K562 (cell line): ENCODE data around the gene EYA4.

Experiments
- KDM5B ChIP-seq: fragments of 200-600 bp; sonication (generic); IDR thresholded peaks from 2 replicates; pipeline ENCODE4 v1.6.1; 2012; ENCODE audit warnings: low read depth, mild to moderate bottlenecking, moderate library complexity, low read length, control low read depth, inconsistent platforms; ENCODE audit not compliant: insufficient replicate concordance
- KLF6 ChIP-seq: fragments of 250-450 bp; sonication (Bioruptor Pico); IDR thresholded peaks from 2 replicates; pipeline ENCODE4 v1.4.0; 2020; ENCODE audit warnings: mild to moderate bottlenecking, moderate library complexity, borderline replicate concordance
- MAFF ChIP-seq: IDR thresholded peaks from 2 replicates; pipeline ENCODE4 v1.6.1; 2012; ENCODE audit warnings: low read length, improper control_type of control experiment
- MAZ ChIP-seq, 2 experiments: fragments of 450-650 bp in 1 of 2; sonication (generic) in 1 of 2; formaldehyde crosslinking; IDR thresholded peaks in 1 of 2; conservative IDR thresholded peaks in 1 of 2; 2 replicates each; pipeline versions ENCODE4 v1.4.0 to v1.5.0; 2020; ENCODE audit warnings: mild to moderate bottlenecking in 1 of 2, missing genetic modification reagents in 1 of 2
- PHF8 ChIP-seq: fragments of 200-600 bp; sonication (generic); IDR thresholded peaks from 2 replicates; pipeline ENCODE4 v1.6.1; 2012; ENCODE audit warnings: mixed run types, mild to moderate bottlenecking, inconsistent platforms, low read length, moderate library complexity, borderline replicate concordance
- POLR2A ChIP-seq: fragments of 450-650 bp; conservative IDR thresholded peaks from 2 replicates; pipeline ENCODE4 v1.6.1; 2016
- TF ChIP-seq, protein P1 (sequence below), 3 experiments: IDR thresholded peaks in 2 of 3; conservative IDR thresholded peaks in 1 of 3; 2 replicates each; pipeline ENCODE4 v1.5.1; 2011 to 2012; ENCODE audit warnings: low read length in 3 of 3, mild to moderate bottlenecking in 3 of 3, control low read depth in 2 of 3, improper control_type of control experiment in 1 of 3, inconsistent platforms in 1 of 3, low read depth in 1 of 3, mixed read lengths in 1 of 3, moderate library complexity in 1 of 3; ENCODE audit not compliant: insufficient read depth in 2 of 3
- TF ChIP-seq, protein P2 (sequence below), 3 experiments: fragments of 200-800 bp in 1 of 3; fragments of 250-450 bp in 1 of 3; fragments of 450-650 bp in 1 of 3; sonication (Bioruptor Pico) in 1 of 3; sonication (Bioruptor generic) in 1 of 3; formaldehyde crosslinking in 1 of 3; IDR thresholded peaks; 2 replicates each; pipeline versions ENCODE4 v1.6.1 to v1.8.0; 2016 to 2022; ENCODE audit warnings: mild to moderate bottlenecking in 2 of 3, missing genetic modification characterization in 2 of 3, missing compliant biosample characterization in 1 of 3, moderate library complexity in 1 of 3
- TF ChIP-seq, protein P3 (sequence below): fragments of 250-450 bp; sonication (Bioruptor Pico); IDR thresholded peaks from 2 replicates; pipeline ENCODE4 v1.8.0; 2022; ENCODE audit warnings: moderate library complexity, mild to moderate bottlenecking, inconsistent platforms
- TF ChIP-seq, protein P4 (sequence below): fragments of 450-650 bp; IDR thresholded peaks from 2 replicates; pipeline ENCODE4 v1.6.1; 2016; ENCODE audit warnings: mild to moderate bottlenecking, moderate library complexity

DNA sequence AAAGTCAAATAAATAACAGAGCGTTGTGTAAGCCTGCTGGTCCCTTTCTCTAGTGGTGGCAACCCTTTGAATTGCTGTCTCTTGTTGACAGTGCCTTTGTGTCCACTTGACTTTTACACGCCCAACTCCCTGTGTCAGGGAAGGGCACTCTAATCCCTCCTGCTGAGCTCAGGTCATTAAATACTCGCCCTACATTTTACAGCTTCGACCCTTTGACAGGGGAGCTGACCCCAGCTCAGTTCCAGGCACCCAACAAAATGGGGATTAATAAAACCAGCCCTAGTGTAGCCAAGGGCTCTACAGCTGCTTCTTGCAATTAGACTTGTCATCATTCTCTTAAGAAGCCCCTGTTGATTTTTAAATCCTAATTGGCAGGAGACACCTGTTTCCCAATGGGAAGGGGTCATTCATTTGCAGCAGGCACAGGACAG is 308.2 kb downstream of the EYA4 start:
- TF ChIP-seq POLR2A (no peak), MAZ (CRISPR knock-in tag; conservative IDR thresholded peaks at IDR 0.05 in 1 of 2, IDR thresholded peaks at IDR 0.05 in 1 of 2) (no peak), MAFF (no peak), PHF8 (no peak), KLF6 (CRISPR knock-in tag) (no peak), KDM5B (no peak)
- TF ChIP-seq, protein P1, sequence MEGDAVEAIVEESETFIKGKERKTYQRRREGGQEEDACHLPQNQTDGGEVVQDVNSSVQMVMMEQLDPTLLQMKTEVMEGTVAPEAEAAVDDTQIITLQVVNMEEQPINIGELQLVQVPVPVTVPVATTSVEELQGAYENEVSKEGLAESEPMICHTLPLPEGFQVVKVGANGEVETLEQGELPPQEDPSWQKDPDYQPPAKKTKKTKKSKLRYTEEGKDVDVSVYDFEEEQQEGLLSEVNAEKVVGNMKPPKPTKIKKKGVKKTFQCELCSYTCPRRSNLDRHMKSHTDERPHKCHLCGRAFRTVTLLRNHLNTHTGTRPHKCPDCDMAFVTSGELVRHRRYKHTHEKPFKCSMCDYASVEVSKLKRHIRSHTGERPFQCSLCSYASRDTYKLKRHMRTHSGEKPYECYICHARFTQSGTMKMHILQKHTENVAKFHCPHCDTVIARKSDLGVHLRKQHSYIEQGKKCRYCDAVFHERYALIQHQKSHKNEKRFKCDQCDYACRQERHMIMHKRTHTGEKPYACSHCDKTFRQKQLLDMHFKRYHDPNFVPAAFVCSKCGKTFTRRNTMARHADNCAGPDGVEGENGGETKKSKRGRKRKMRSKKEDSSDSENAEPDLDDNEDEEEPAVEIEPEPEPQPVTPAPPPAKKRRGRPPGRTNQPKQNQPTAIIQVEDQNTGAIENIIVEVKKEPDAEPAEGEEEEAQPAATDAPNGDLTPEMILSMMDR (IDR thresholded peaks at IDR 0.05 in 2 of 3, conservative IDR thresholded peaks at IDR 0.05 in 1 of 3; ENCODE audit: insufficient read depth in 2 of 3, low read depth in 1 of 3, low read length in 3 of 3): no peak
- TF ChIP-seq, protein P2, sequence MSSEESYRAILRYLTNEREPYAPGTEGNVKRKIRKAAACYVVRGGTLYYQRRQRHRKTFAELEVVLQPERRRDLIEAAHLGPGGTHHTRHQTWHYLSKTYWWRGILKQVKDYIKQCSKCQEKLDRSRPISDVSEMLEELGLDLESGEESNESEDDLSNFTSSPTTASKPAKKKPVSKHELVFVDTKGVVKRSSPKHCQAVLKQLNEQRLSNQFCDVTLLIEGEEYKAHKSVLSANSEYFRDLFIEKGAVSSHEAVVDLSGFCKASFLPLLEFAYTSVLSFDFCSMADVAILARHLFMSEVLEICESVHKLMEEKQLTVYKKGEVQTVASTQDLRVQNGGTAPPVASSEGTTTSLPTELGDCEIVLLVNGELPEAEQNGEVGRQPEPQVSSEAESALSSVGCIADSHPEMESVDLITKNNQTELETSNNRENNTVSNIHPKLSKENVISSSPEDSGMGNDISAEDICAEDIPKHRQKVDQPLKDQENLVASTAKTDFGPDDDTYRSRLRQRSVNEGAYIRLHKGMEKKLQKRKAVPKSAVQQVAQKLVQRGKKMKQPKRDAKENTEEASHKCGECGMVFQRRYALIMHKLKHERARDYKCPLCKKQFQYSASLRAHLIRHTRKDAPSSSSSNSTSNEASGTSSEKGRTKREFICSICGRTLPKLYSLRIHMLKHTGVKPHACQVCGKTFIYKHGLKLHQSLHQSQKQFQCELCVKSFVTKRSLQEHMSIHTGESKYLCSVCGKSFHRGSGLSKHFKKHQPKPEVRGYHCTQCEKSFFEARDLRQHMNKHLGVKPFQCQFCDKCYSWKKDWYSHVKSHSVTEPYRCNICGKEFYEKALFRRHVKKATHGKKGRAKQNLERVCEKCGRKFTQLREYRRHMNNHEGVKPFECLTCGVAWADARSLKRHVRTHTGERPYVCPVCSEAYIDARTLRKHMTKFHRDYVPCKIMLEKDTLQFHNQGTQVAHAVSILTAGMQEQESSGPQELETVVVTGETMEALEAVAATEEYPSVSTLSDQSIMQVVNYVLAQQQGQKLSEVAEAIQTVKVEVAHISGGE (CRISPR knock-in tag; IDR thresholded peaks at IDR 0.05): no peak
- TF ChIP-seq, protein P3, sequence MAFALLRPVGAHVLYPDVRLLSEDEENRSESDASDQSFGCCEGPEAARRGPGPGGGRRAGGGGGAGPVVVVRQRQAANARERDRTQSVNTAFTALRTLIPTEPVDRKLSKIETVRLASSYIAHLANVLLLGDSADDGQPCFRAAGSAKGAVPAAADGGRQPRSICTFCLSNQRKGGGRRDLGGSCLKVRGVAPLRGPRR: no peak
- TF ChIP-seq, protein P4, sequence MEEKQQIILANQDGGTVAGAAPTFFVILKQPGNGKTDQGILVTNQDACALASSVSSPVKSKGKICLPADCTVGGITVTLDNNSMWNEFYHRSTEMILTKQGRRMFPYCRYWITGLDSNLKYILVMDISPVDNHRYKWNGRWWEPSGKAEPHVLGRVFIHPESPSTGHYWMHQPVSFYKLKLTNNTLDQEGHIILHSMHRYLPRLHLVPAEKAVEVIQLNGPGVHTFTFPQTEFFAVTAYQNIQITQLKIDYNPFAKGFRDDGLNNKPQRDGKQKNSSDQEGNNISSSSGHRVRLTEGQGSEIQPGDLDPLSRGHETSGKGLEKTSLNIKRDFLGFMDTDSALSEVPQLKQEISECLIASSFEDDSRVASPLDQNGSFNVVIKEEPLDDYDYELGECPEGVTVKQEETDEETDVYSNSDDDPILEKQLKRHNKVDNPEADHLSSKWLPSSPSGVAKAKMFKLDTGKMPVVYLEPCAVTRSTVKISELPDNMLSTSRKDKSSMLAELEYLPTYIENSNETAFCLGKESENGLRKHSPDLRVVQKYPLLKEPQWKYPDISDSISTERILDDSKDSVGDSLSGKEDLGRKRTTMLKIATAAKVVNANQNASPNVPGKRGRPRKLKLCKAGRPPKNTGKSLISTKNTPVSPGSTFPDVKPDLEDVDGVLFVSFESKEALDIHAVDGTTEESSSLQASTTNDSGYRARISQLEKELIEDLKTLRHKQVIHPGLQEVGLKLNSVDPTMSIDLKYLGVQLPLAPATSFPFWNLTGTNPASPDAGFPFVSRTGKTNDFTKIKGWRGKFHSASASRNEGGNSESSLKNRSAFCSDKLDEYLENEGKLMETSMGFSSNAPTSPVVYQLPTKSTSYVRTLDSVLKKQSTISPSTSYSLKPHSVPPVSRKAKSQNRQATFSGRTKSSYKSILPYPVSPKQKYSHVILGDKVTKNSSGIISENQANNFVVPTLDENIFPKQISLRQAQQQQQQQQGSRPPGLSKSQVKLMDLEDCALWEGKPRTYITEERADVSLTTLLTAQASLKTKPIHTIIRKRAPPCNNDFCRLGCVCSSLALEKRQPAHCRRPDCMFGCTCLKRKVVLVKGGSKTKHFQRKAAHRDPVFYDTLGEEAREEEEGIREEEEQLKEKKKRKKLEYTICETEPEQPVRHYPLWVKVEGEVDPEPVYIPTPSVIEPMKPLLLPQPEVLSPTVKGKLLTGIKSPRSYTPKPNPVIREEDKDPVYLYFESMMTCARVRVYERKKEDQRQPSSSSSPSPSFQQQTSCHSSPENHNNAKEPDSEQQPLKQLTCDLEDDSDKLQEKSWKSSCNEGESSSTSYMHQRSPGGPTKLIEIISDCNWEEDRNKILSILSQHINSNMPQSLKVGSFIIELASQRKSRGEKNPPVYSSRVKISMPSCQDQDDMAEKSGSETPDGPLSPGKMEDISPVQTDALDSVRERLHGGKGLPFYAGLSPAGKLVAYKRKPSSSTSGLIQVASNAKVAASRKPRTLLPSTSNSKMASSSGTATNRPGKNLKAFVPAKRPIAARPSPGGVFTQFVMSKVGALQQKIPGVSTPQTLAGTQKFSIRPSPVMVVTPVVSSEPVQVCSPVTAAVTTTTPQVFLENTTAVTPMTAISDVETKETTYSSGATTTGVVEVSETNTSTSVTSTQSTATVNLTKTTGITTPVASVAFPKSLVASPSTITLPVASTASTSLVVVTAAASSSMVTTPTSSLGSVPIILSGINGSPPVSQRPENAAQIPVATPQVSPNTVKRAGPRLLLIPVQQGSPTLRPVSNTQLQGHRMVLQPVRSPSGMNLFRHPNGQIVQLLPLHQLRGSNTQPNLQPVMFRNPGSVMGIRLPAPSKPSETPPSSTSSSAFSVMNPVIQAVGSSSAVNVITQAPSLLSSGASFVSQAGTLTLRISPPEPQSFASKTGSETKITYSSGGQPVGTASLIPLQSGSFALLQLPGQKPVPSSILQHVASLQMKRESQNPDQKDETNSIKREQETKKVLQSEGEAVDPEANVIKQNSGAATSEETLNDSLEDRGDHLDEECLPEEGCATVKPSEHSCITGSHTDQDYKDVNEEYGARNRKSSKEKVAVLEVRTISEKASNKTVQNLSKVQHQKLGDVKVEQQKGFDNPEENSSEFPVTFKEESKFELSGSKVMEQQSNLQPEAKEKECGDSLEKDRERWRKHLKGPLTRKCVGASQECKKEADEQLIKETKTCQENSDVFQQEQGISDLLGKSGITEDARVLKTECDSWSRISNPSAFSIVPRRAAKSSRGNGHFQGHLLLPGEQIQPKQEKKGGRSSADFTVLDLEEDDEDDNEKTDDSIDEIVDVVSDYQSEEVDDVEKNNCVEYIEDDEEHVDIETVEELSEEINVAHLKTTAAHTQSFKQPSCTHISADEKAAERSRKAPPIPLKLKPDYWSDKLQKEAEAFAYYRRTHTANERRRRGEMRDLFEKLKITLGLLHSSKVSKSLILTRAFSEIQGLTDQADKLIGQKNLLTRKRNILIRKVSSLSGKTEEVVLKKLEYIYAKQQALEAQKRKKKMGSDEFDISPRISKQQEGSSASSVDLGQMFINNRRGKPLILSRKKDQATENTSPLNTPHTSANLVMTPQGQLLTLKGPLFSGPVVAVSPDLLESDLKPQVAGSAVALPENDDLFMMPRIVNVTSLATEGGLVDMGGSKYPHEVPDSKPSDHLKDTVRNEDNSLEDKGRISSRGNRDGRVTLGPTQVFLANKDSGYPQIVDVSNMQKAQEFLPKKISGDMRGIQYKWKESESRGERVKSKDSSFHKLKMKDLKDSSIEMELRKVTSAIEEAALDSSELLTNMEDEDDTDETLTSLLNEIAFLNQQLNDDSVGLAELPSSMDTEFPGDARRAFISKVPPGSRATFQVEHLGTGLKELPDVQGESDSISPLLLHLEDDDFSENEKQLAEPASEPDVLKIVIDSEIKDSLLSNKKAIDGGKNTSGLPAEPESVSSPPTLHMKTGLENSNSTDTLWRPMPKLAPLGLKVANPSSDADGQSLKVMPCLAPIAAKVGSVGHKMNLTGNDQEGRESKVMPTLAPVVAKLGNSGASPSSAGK: no peak
